ENCODE results near the gene SHOC2. TPM values are rescaled to one million over a fixed set of nuclear protein-coding genes. Genes with fewer than 3 reads are reported as not detected.

SHOC2 gene
- total and polyA plus RNA-seq, 7 donors, result 21.4 to 74.5 (median 52.5) TPM

DNA sequence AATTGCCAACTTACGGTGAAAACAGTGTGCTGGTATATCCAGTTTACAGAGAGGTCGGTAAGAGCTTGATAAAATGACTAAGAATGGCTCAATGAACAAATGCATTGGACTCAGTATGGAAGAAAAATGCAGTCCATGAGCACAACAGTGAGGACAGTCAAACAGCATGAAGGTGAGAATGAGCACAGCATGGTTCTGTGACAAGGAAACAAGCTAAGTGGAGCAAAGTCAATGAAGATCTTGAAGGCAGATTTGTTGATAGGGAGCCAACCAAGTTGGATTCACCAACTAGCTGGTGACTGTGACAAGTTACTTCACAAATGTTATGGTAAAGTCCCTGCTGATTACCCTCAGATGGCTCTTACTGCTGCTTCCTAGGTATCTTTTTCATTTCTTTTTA lies 75.9 kb downstream of the SHOC2 start:
- H3K27me3 ChIP-seq, result no peaks in the 10 kb centered on the region
- H3K4me1 ChIP-seq, result peaks cover 0 to 5% (median 2%) of the 10 kb centered on the region in 4 donors
- intact Hi-C loops (cut with DNase I), result loop anchor here (10.0 kb wide), 1 partner anchor 70 kb away; no protein-coding TSS in a partner anchor
- WGBS, 2 donors, result 90 to 94% methylated on average over 2 of the region's 2 CpGs
- no peak for DNase-seq
- H3K4me3 ChIP-seq, result no peak overlapping the region
- H3K36me3 ChIP-seq, result peaks cover 0 to 2% (median 0%) of the 10 kb centered on the region in 4 donors
- H3K9me3 ChIP-seq, result no peaks in the 10 kb centered on the region
- no peak for TF ChIP-seq POLR2A (IDR thresholded peaks at IDR 0.05)
- no peak for TF ChIP-seq EP300 (IDR thresholded peaks at IDR 0.05)
- no peak for TF ChIP-seq POLR2AphosphoS5 (IDR thresholded peaks at IDR 0.05)
- no peak for TF ChIP-seq CTCF (IDR thresholded peaks at IDR 0.05)
- no peak overlapping the region for H3K27ac ChIP-seq

DNA sequence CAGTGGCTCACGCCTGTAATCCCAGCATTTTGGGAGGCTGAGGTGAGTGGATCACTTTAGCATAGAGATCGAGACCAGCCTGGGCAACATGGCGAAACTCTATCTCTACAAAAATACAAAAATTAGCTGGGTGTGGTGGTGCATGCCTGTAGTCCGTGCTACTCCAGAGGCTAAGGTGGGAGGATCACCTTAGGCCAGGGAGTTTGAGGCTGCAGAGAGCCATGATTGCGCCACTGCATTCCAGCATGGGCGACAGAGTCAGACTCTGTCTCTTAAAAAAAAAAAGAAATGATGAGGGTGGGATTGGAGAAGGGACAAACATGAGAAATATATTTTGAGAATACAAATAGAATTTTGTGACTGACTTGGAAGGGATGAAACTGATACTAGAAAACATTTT lies 76.9 kb downstream of the SHOC2 start:
- WGBS, 2 donors, result 92 to 99% methylated on average over 6 of the region's 6 CpGs
- no peak overlapping the region for H3K27ac ChIP-seq
- peaks cover 0 to 5% (median 2%) of the 10 kb centered on the region in 4 donors for H3K4me1 ChIP-seq
- no peak for TF ChIP-seq POLR2A (IDR thresholded peaks at IDR 0.05)
- no peak for TF ChIP-seq POLR2AphosphoS5 (IDR thresholded peaks at IDR 0.05)
- no peak for TF ChIP-seq EP300 (IDR thresholded peaks at IDR 0.05)
- no peak for TF ChIP-seq CTCF (IDR thresholded peaks at IDR 0.05)
- H3K36me3 ChIP-seq, result peaks cover 0 to 12% (median 0%) of the 10 kb centered on the region in 4 donors
- H3K4me3 ChIP-seq, result no peak overlapping the region
- DNase-seq, result no peak
- intact Hi-C loops (cut with DNase I), result loop anchor here (10.0 kb wide), 1 partner anchor 71 kb away; no protein-coding TSS in a partner anchor
- no peaks in the 10 kb centered on the region for H3K27me3 ChIP-seq
- no peaks in the 10 kb centered on the region for H3K9me3 ChIP-seq

GRCh38 chr10:111004016-111004415 lies 84.6 kb downstream of the SHOC2 start:
- Histone ChIP-seq H3K36me3 (peaks cover 0 to 58% (median 2%) of the 10 kb centered on the region in 4 donors), H3K27ac (no peak overlapping the region), H3K9me3 (no peaks in the 10 kb centered on the region), H3K4me1 (no peaks in the 10 kb centered on the region), H3K4me3 (no peak overlapping the region), H3K27me3 (no peaks in the 10 kb centered on the region)
- no peak for DNase-seq
- intact Hi-C loops (cut with DNase I), result no loop called here
- TF ChIP-seq CTCF (IDR thresholded peaks at IDR 0.05) (no peak), EP300 (IDR thresholded peaks at IDR 0.05) (no peak), POLR2A (IDR thresholded peaks at IDR 0.05) (no peak), POLR2AphosphoS5 (IDR thresholded peaks at IDR 0.05) (no peak)
- 94 to 97% methylated on average over 1 of the region's 1 CpG for WGBS, 2 donors

- WGBS, 2 donors, result 92 to 94% methylated on average over 2 of the region's 2 CpGs
- H3K9me3 ChIP-seq, result no peaks in the 10 kb centered on the region
- no peak overlapping the region for H3K4me3 ChIP-seq
- intact Hi-C loops (cut with DNase I), result no loop called here
- H3K36me3 ChIP-seq, result peaks cover 0 to 73% (median 2%) of the 10 kb centered on the region in 4 donors
- no peak for TF ChIP-seq POLR2AphosphoS5 (IDR thresholded peaks at IDR 0.05)
- no peak for TF ChIP-seq POLR2A (IDR thresholded peaks at IDR 0.05)
- no peak for TF ChIP-seq EP300 (IDR thresholded peaks at IDR 0.05)
- TF ChIP-seq CTCF (IDR thresholded peaks at IDR 0.05), result no peak
- no peak for DNase-seq
- no peak overlapping the region for H3K27ac ChIP-seq
- H3K4me1 ChIP-seq, result no peaks in the 10 kb centered on the region
- H3K27me3 ChIP-seq, result no peaks in the 10 kb centered on the region
These were observed 88.1 kb downstream of the SHOC2 start for GRCh38 chr10:111007486-111007885.

DNA sequence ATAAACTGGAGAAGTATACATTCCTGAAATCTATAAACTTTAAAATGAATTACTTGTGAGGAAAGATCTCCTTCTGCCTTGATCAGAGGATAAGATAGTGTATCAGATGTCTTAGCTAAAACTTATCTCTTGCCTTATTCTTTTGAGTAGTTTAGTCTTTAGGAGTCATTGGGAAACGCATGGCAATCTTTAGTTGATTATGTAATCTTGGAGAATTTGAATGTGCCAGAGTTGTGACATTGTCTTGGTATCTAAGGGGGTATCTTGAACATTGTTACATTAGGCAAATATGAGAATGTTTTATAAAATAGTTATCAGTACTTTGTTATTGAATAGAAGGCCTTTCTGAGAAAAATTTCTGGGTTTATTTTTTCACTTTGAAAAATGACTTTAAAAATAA lies 95.8 kb downstream of the SHOC2 start:
- intact Hi-C loops (cut with DNase I), result no loop called here
- H3K9me3 ChIP-seq, result no peaks in the 10 kb centered on the region
- H3K4me1 ChIP-seq, result no peaks in the 10 kb centered on the region
- no peak for TF ChIP-seq POLR2AphosphoS5 (IDR thresholded peaks at IDR 0.05)
- no peak for TF ChIP-seq POLR2A (IDR thresholded peaks at IDR 0.05)
- no peak for TF ChIP-seq CTCF (IDR thresholded peaks at IDR 0.05)
- TF ChIP-seq EP300 (IDR thresholded peaks at IDR 0.05), result no peak
- no peak overlapping the region for H3K27ac ChIP-seq
- H3K4me3 ChIP-seq, result no peak overlapping the region
- peaks cover 0 to 49% (median 0%) of the 10 kb centered on the region in 4 donors for H3K36me3 ChIP-seq
- 88 to 89% methylated on average over 1 of the region's 1 CpG for WGBS, 2 donors
- no peak for DNase-seq
- H3K27me3 ChIP-seq, result no peaks in the 10 kb centered on the region
